GM19099 (cell line): ENCODE results near the gene UBC.

ENCODE experiments used
- POLR2A ChIP-seq: IDR thresholded peaks from 3 replicates; pipeline ENCODE4 v1.6.1; 2011; ENCODE audit warnings: low read depth; ENCODE audit not compliant: insufficient read length; ENCODE audit errors: extremely low read depth

UBC gene

DNA sequence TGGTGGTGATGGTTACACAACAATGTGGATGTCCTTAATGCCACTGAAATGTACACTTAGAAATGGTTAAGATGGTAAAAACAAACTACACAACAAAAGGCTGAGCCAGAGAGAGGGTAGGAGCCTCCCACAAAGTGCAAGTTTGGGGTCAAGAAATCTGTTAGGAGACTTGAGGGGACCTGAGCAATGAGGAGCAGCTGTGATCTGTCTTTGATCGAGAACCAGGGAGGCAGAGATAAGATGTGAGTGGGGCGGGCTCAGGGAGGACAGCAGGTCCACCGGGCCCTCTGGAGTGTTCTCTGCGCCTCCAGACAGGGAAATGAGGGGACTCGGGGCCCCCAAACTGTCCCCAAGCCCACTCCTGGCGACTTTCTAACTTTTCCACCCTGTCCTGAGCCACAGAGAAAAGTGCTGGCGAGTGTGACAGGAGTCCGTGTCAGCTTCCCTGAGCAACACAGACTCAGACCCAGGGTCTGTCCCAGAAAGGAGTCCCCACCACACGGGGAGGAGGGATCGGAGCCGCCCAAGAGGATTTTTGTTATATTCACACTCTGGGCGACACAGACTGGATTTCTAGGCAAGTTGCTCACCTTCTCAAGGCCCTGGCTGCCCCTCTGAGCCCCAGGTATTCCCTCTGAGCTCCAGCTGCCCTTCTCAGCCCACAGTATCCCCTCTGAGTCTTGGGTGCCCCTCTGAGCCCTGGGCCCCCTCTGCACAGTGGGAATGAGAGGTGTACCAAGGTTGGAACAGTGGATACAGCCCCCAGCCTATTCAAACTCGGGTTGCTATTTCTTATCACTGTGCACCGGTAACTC, 39.3 kb downstream of the UBC start:
- TF ChIP-seq POLR2A: no peak

DNA sequence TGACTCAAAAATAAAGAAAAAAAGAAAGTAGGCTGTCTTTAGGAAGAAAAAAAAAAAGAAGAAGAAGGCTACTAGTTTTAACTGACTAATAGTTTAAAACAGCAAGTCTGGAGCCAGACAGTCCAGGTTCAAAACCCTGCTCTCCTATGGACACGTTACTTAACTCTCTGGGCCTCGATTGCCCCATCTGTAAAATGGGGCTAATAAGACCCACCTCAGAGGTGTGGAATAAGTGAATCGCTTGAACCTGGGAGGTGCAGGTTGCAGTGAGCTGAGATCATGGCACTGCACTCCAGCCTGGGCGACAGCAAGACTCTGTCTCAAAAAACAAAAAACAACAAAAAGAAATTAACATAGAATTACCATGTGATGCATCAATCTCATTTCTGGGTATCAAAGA, 40.3 kb downstream of the UBC start:
- TF ChIP-seq POLR2A: no peak

DNA sequence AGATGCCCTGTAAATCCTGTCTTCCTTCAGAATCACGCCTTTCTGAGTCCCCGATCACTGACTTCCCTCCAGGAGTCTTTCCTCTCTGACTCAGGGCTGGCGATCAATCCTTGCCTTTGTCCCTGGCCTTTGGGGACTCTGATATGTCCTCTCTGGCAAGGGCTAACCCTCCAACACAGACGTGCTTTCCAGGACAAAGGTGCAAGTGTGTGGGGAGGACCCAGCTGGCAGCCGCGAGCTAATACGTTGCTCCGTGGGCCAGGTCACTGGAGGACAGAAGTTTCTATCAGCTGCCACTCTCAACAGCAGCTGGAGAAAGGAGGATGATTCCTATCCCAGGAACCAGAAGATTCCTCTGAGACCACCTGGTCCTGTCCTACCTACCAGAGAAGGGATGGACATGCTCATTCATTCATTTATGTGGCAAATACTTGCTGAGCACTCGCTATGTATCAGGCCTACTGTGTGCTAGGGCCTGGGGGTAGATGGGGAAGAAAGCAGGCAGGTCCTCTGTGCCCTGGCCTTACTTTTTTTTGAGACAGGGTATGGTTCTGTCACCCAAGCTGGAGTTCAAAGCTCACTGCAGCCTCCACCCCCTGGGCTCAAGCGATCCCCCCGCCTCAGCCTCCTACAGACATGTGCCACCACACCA, 42.3 kb downstream of the UBC start:
- TF ChIP-seq POLR2A: no peak

DNA sequence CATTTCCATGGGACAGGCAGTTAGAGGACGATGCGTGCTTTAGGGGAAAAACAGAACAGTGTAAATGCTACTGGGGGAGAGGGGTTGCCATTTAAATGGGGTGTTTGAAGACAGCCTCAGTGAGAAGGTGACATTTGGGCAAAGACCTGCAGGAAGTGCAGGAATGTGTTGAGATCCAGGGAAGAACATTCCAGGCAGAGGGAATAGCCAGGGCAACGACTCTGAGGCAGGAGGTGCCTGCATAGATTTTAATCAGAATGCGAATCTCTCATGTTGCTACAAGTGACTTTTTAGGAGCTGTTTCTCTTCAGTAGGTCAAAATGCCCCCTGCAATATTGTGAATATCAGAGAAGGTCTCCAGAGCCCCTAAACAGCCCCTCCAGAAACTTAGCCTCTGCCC, 43.2 kb downstream of the UBC start:
- TF ChIP-seq POLR2A: no peak

DNA sequence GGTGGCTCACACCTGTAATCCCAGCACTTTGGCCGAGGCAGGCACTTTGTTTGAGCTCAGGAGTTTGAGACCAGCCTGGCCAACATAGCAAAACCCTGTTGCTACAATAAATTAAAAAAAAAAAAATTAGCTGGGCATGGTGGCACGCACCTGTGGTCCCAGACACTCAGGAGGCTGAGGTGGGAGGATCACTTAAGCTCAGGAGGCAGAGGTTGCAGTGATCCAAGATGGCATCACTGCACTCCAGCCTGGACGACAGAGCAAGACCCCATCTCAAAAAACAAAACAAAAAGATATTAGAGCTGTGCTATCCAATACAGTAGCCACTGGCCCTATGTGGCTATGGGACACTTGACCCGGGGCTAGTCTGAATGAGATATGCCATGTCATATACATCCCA, 43.9 kb downstream of the UBC start:
- TF ChIP-seq POLR2A: no peak

DNA sequence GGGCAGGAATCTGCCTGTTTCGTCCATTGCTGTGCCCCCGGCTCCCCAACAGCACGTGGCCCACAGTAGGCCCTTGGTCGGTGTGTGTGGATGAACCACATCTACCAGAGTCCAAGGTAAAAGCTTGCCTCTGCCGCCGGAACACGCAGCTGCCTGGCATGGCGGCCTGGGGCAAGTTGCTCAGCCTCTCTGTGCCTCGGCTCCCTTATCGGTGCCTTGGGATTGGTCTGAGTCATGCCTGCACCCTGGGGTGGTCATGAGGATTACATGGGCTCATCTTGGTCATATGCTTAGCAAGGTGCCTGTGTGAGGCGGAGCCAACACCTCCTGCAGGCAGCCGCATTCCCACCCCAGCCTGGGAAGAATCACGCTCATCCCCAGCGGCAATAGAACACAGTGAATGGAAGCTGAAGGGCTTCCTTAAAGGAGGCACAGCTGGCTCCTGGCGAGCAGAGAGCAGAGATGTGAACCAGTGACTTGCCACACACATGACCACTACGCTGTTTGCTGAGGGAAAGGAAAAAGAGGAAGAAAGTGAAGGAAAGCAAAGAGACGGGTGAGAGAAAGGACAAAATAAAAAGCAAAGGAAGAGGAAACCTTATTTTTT, 45.3 kb downstream of the UBC start:
- no peak for TF ChIP-seq POLR2A

DNA sequence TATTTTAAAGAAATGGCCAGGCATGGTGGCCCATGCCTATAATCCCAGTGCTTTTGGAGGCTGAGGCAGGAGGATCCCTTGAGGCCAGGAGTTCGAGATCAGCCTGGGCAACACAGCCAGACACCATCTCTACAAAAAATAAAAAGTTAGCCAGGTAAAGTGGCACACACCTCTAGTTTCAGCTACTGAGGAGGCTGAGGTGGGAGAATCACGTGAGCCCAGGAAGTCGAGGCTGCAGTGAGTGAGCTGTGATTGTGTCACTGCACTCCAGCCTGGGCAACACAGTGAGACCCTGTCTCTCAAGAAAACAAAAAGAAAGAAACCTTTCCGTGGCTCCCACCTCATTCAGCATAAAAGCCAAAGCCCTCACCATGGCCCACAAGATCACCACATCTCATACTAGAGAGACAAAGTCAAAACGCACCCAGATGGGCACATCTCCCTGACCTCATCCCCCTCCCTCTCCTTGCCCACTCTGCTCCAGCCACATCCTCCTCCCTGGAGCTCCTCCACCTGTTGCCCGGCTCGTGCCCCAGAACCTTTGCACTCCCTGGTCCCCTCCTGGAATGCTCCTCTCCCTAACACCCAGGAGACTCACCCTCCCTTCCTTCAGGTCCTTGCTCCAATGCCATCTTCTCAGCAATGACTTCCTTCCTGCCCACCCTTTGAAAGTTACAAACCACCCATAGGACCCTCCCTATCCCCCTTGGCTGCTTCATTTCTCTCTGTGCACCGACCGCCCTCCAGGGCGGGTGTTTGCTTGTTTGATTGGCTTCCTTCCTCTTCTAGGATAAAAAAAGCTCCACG, 46.0 kb downstream of the UBC start:
- TF ChIP-seq POLR2A: no peak

DNA sequence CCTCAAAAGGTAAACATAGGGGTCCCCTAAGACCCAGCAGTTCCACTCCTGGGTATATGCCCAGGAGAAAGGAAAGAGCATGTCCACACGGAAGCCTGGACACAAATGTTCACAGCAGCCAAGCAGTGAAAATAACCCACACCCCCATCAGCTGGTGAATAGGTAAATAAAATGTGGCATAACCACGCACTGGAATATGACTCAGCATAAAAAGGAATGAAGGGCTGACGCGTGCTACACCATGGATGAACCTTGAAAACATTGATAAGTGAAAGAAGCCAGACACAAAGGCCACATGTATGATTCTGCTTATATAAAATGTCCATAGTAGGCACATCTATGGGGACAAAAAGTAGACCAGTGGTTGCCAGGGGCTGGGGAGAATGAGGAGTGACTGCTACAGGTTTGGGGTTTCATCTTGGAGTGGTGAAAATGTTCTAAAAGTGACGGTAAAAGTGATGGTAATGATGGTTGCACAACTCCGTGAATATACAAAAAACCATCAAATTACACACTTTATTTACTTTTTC, 47.0 kb downstream of the UBC start:
- no peak for TF ChIP-seq POLR2A

DNA sequence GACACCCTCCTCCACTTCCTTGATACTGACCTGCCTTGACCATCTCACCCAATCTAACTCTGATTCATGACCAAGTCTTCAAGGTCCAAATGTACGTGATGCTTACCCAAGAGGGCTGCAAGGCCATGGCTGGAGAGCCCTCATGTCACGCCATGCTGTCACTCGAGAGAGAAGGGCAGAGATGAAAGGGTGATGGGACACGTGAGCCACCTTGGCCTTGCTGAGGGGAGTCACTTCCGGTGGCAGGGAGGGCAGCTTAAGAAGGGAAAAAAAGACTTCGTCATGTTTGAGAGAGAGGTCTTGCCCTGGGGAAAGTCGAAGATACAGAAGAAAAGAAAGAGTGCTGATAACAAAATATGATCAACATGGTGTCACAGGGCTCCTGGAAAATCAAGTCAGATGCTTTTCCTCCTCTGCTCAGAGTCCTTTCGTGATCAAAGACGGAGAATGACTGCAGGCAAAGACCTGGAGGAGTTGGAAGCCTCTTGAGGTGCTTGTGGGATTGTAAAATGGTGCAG, 47.5 kb downstream of the UBC start:
- TF ChIP-seq POLR2A: no peak

DNA sequence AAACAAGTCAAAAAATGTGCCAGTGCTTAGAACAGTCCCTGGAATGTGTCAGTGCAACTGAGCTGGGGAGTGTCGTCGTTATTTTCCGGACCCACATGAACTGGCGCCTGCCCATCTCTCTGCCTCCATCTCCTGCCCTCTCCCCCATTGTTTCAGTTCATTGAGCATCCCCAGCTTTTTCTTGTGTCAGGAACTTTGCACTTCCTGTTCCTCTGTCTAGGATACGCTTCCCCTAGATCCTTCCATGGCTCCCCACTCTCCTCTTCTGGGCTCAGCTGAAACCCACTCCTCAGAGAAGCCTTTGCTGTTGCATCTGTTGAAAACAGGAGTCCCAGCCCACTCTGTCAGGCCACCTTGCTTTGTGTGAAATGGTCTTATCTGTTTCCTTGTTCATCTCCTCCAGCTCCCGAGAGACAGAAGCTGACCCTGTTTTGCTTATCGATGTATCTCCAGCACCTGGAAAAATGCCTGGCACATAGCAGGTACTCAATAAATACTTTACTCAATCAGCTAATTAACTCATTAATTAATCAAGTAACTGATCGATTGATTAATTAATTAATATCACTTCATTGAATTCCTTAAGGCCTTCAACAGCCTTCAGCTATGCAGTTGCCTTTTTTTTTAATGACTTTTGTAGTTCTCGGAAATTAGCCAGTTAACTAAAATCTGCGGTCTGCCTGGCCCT, 48.1 kb downstream of the UBC start:
- TF ChIP-seq POLR2A: no peak

DNA sequence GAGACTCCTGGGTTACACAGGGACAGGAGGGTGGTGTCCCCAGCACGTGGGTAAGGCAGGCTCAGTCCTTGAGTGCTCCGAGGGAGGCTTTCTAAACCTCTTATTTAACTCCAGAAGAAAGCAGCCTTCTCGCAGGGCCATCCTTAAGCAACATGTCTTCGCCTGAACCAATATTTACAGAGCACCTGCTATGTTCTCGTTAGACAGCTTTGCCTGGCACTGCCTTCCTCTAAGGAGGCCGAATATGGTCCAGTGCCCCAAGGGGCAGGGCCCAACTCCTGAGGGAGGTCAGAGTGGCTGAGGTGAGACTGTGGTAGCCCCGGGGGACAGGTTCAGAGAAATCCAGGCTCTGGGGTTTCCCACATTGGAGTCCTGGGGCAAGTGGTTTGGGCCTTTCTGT, 48.7 kb downstream of the UBC start:
- TF ChIP-seq POLR2A: no peak

DNA sequence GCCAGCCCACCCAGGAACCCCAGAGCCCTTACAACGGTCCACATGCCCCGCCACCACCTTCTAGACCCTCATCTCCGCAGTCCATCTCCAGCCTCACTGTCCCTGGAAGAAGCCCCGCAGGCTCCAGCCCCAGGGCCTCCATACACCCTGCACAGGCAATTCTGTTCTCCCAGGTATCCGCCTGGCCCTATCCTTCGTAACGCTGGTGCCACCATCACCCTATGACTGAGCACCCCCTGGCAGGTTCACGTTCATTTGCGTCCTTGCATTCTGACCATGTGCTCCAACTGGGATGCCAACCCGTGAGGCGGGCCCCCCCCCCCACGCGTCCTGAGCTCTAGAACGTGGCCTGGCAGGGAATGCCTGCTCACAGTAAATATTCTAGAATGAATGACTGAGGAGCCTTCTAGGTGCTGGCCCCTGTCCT, 50.1 kb downstream of the UBC start:
- TF ChIP-seq POLR2A: no peak

DNA sequence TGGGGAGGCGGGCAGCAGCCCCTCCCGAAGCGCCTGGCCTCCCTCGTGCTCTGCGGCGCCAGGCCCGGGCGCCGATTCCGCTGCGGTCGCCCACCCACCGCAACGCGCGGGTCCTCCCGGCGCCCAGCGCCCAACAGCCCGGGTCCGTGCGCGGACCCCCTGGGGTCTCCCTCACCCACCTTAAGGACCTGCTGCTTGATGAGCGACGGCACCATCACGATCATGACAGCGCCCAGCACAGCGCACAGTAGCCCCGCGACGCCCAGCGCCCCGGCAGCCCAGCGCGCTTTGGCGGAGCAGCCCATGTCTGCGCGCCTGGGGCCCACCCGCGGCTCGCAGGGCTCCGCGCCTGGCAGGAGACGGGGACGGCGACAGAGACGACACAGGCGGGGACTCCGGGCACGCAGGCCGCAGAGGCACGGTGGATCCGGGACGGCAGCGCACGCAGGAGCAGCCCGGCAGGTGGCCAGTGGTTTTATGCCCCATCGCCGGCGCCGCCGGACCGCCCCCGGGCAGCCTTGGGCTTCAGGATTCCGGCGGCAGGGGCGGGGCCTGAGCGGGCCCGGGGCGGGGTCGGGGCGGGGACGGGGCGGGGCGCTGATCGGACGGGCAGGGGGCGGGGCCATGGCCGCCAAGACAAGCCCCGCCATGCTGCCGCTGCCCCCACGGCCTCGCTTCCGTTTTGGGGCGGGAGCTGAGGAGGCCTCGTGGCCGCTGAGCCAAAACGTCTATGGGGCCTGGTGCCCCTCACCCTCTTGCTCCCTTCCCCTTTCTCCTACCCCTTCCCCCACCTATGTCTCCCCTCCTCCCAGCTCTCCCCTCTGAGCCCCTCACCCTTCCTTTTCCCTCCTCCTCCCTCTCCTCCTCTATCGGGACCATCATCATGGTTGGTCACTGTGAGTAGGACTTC, 50.8 kb downstream of the UBC start, which contains the start of gene SCARB1:
TSS of gene SCARB1 (minus strand) at position 449 of the 910 bp plus-strand sequence. CDS start at position 305, 144 bp downstream.
- TF ChIP-seq POLR2A: peak; percentile 88
